Measurements from ENCODE around the gene BMP3. TPM values are rescaled to one million over a fixed set of nuclear protein-coding genes. Genes with fewer than 3 reads are reported as not detected.

The BMP3 gene
- total and polyA plus RNA-seq, 10 of the 15 experiments (the other 5 are each of a cell fraction or from before 2014, with no cell fraction given): 0.37 to 1.4 (median 0.88) TPM

- TF ChIP-seq SKIL (IDR thresholded peaks at IDR 0.05; ENCODE audit: low read depth, poor library complexity, severe bottlenecking) (peak; percentile 77), REST (IDR thresholded peaks at IDR 0.05; ENCODE audit: low read depth, low read length) (no peak), POLR2A (IDR thresholded peaks at IDR 0.05; ENCODE audit: low read depth, low read length) (no peak), MXI1 (IDR thresholded peaks at IDR 0.05; ENCODE audit: low read depth, low read length) (no peak), RUNX3 (IDR thresholded peaks at IDR 0.05; ENCODE audit: low read length) (peak; percentile 94), RFX5 (IDR thresholded peaks at IDR 0.05; ENCODE audit: low read depth, low read length) (no peak), CHD1 (IDR thresholded peaks at IDR 0.05; ENCODE audit: low read depth, low read length) (no peak), BCL3 (IDR thresholded peaks at IDR 0.05; ENCODE audit: borderline replicate concordance, insufficient read depth, low read depth, low read length, poor library complexity, severe bottlenecking) (peak; percentile 87), SPI1 (IDR thresholded peaks at IDR 0.05; ENCODE audit: borderline replicate concordance, insufficient read depth, low read depth, low read length) (peak; percentile 93), IRF5 (IDR thresholded peaks at IDR 0.05; ENCODE audit: borderline replicate concordance) (no peak), SRF (IDR thresholded peaks at IDR 0.05; ENCODE audit: low read depth in 2 of 2, low read length in 2 of 2) (0 out of 4 replicates have a peak, but pooled peaks of 1 of the 2 experiments have one; percentile 15), PML (IDR thresholded peaks at IDR 0.05; ENCODE audit: low read length) (peak; percentile 75), WRNIP1 (IDR thresholded peaks at IDR 0.05; ENCODE audit: borderline replicate concordance, low read depth, low read length) (no peak), CBX3 (IDR thresholded peaks at IDR 0.05; ENCODE audit: borderline replicate concordance, low read depth) (no peak), ZBTB33 (IDR thresholded peaks at IDR 0.05) (no peak), GABPA (IDR thresholded peaks at IDR 0.05; ENCODE audit: low read depth) (peak; percentile 69), USF2 (IDR thresholded peaks at IDR 0.05; ENCODE audit: borderline replicate concordance, low read depth, low read length) (no peak)
These were observed 21.9 kb downstream of the BMP3 start (continued) for GRCh38 chr4:81052119-81053068.
